ENCODE results near the gene METTL16. TPM values are rescaled to one million over a fixed set of nuclear protein-coding genes. Genes with fewer than 3 reads are reported as not detected.
A peak's percentile ranks its signal among the peaks of the same experiment; 100 is the strongest.

The METTL16 gene
- total RNA-seq, 2 experiments from 2014 or later = 25.7 to 27.0 TPM

DNA sequence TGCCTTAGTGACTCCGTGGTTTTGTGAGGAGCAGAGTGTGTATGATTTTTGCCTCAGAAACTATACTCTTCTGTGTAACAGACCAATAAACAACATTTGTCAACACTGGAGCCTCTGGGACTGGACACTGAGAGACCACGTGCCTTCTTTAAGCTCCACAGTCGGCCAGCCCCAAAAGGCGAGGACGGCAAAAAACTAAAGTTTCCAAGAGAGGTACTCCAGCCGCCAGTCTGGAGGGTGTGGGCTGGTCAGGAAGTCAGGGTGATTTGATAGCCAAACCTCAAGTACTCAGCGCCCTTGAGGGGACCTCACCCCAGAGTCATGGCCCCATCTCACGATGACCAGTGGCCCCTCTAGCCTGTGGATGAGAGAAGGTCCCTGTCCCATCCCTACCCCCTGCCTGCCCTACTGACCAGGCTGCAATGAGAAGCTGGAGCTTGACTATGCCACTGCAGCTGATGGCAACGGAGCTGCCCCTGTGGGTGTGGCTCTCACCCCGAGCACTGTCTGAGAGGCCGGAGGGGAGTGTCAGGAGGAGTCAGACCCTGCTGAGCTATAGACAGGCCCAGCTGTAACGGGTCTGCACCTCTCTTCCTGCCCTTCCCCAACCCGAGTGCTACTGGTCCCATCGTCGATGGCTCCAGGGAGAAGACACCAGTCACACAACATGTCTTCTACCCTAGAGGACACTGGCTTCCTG, 130.6 kb downstream of the METTL16 start:
- Mint-ChIP-seq H3K27ac (no peak overlapping the region), H3K4me1 (ENCODE audit: low read depth) (peaks cover 3% of the 10 kb centered on the region), H3K36me3 (ENCODE audit: low read depth) (peaks cover 7% of the 10 kb centered on the region), H3K9me3 (ENCODE audit: insufficient read depth) (no peaks in the 10 kb centered on the region), H3K4me3 (no peak overlapping the region), H3K27me3 (ENCODE audit: low read depth) (no peaks in the 10 kb centered on the region)
- no peak for DNase-seq
- CTCF ChIA-PET = interaction anchor here (1.5 to 10.0 kb wide), 5 partner anchors 12 to 456 kb away, joined by 4 to 479 read pairs (median 95); partner anchors contain the start of genes MNT and PAFAH1B1
- ATAC-seq = no peak
- POLR2A ChIA-PET = interaction anchor here (1.2 to 3.3 kb wide), 3 partner anchors 20 to 35 kb away, joined by 3 to 30 read pairs (median 21); partner anchors contain the start of gene MNT

DNA sequence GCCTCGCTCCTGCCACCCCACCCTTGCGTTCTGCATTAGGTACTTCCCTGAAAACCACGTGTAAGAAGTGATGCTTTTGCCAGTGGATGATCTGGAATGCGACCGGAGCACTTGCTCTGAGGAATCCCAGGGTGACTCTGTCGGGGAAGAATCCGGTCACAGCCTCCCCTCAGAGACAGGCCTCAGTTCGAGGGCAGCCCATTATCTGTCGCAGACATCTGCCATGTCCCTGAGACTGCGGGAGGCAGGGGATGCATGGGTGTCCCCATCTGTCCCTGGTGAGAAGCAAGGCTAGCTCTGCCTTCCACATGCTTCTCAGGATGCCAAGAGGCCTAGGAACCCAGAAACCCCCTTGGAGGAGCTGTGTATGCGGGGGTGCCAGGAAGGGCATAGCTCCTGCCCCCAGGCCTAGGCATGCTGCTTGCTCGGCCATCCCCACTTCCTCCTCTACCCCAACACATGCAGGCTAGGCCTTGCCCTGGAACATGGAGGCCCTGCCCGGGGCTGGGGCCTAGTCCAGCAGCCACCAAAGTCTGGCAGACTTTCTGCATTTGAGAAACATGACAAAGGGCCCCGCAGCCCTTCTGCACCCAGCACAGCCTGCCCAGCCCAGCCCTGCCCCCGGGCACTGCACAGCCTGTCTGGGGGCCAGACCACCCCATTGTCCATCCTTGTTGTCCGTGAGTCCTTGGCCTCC, 131.3 kb downstream of the METTL16 start:
- Mint-ChIP-seq H3K36me3 (ENCODE audit: low read depth) (peaks cover 7% of the 10 kb centered on the region), H3K27ac (no peak overlapping the region)

GRCh38 chr17:2379489-2380225, 132.0 kb downstream of the METTL16 start:
- Mint-ChIP-seq H3K36me3 (ENCODE audit: low read depth) (peaks cover 7% of the 10 kb centered on the region), H3K4me3 (no peak overlapping the region), H3K27ac (no peak overlapping the region), H3K9me3 (ENCODE audit: insufficient read depth) (no peaks in the 10 kb centered on the region), H3K27me3 (ENCODE audit: low read depth) (no peaks in the 10 kb centered on the region), H3K4me1 (ENCODE audit: low read depth) (peaks cover 3% of the 10 kb centered on the region)
- POLR2A ChIA-PET = no interaction called here
- DNase-seq = no peak
- ATAC-seq = no peak
- CTCF ChIA-PET = interaction anchor here (0.6 to 10.0 kb wide), 2 partner anchors 36 to 213 kb away, joined by 3 to 479 read pairs; no protein-coding TSS in a partner anchor

More for the DNA sequence above, 131.3 kb downstream of the METTL16 start:
- H3K27me3 Mint-ChIP-seq (ENCODE audit: low read depth) = no peaks in the 10 kb centered on the region
- no peak for ATAC-seq
- no peaks in the 10 kb centered on the region for H3K9me3 Mint-ChIP-seq (ENCODE audit: insufficient read depth)
- H3K4me1 Mint-ChIP-seq (ENCODE audit: low read depth) = peaks cover 3% of the 10 kb centered on the region
- H3K4me3 Mint-ChIP-seq = no peak overlapping the region
- ChIA-PET CTCF (interaction anchor here (0.6 to 10.0 kb wide), 4 partner anchors 12 to 212 kb away, joined by 3 to 479 read pairs (median 104); partner anchors contain the start of gene MNT), POLR2A (interaction anchor here (3.3 kb wide), 1 partner anchor 36 kb away, joined by 30 read pairs; no protein-coding TSS in a partner anchor)
- DNase-seq = no peak

GRCh38 chr17:2378905-2379304, 132.8 kb downstream of the METTL16 start:
- ChIA-PET POLR2A (no interaction called here), CTCF (interaction anchor here (10.0 kb wide), 1 partner anchor 36 kb away, joined by 479 read pairs; no protein-coding TSS in a partner anchor)
- peaks cover 7% of the 10 kb centered on the region for H3K36me3 Mint-ChIP-seq (ENCODE audit: low read depth)
- no peaks in the 10 kb centered on the region for H3K27me3 Mint-ChIP-seq (ENCODE audit: low read depth)
- H3K27ac Mint-ChIP-seq = no peak overlapping the region
- DNase-seq (no peak), ATAC-seq (no peak)
- H3K4me1 Mint-ChIP-seq (ENCODE audit: low read depth) = peaks cover 3% of the 10 kb centered on the region
- no peak overlapping the region for H3K4me3 Mint-ChIP-seq
- no peaks in the 10 kb centered on the region for H3K9me3 Mint-ChIP-seq (ENCODE audit: insufficient read depth)

DNA sequence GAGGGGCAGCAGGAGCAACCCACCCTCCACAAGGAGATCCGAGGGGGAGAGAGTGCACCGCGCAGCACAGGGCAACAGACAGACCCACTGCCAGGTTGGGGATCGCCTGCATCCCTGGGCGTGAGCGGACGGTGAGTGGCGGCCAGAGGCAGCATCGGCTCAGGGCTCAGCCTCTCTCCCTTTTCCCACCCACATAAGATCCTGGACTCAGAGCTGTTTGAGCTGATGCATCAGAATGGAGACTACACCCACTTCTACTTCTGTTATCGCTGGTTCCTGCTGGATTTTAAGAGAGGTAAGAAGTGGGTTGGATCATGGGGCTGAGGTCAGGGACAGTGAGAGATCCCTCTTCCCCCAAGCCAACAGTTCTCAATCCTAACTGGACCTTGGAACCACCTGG, 134.0 kb downstream of the METTL16 start:
- Mint-ChIP-seq H3K27me3 (ENCODE audit: low read depth) (no peaks in the 10 kb centered on the region), H3K9me3 (ENCODE audit: insufficient read depth) (no peaks in the 10 kb centered on the region), H3K27ac (no peak overlapping the region), H3K4me3 (no peak overlapping the region), H3K4me1 (ENCODE audit: low read depth) (no peaks in the 10 kb centered on the region), H3K36me3 (ENCODE audit: low read depth) (peaks cover 7% of the 10 kb centered on the region)
- no peak for DNase-seq
- ChIA-PET CTCF (interaction anchor here (1.5 to 10.0 kb wide), 2 partner anchors 25 to 38 kb away, joined by 3 to 479 read pairs; no protein-coding TSS in a partner anchor), POLR2A (no interaction called here)
- no peak for ATAC-seq

- Mint-ChIP-seq H3K36me3 (ENCODE audit: low read depth) (peaks cover 10% of the 10 kb centered on the region), H3K4me1 (ENCODE audit: low read depth) (no peaks in the 10 kb centered on the region), H3K27me3 (ENCODE audit: low read depth) (no peaks in the 10 kb centered on the region), H3K4me3 (no peak overlapping the region), H3K9me3 (ENCODE audit: insufficient read depth) (no peaks in the 10 kb centered on the region), H3K27ac (no peak overlapping the region)
- POLR2A ChIA-PET = no interaction called here
- no peak for ATAC-seq
- CTCF ChIA-PET = interaction anchor here (4.0 kb wide), 1 partner anchor 40 kb away, joined by 14 read pairs; no protein-coding TSS in a partner anchor
- DNase-seq = no peak
Observed at GRCh38 chr17:2376107-2376506, 135.6 kb downstream of the METTL16 start.

DNA sequence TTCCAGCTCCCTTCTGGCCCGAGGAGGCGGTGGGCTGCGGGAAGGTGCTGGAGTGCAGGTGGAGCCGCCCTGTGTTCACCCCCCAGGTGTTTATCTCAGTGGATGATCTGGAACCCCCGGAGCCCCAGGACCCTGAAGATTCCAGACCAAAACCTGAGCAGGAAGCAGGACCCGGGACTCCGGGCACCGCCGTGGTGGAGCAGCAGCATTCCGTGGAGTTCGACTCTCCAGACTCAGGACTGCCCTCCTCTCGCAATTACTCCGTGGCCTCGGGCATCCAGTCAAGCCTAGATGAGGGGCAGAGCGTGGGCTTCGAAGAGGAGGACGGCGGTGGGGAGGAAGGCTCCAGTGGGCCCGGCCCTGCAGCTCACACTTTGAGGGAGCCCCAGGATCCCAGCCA, 136.3 kb downstream of the METTL16 start:
- CTCF ChIA-PET = interaction anchor here (4.0 kb wide), 1 partner anchor 41 kb away, joined by 14 read pairs; no protein-coding TSS in a partner anchor
- POLR2A ChIA-PET = no interaction called here
- no peaks in the 10 kb centered on the region for H3K4me1 Mint-ChIP-seq (ENCODE audit: low read depth)
- DNase-seq (no peak), ATAC-seq (no peak)
- H3K27ac Mint-ChIP-seq = no peak overlapping the region
- no peaks in the 10 kb centered on the region for H3K27me3 Mint-ChIP-seq (ENCODE audit: low read depth)
- no peaks in the 10 kb centered on the region for H3K9me3 Mint-ChIP-seq (ENCODE audit: insufficient read depth)
- no peak overlapping the region for H3K4me3 Mint-ChIP-seq
- H3K36me3 Mint-ChIP-seq (ENCODE audit: low read depth) = peaks cover 8% of the 10 kb centered on the region

DNA sequence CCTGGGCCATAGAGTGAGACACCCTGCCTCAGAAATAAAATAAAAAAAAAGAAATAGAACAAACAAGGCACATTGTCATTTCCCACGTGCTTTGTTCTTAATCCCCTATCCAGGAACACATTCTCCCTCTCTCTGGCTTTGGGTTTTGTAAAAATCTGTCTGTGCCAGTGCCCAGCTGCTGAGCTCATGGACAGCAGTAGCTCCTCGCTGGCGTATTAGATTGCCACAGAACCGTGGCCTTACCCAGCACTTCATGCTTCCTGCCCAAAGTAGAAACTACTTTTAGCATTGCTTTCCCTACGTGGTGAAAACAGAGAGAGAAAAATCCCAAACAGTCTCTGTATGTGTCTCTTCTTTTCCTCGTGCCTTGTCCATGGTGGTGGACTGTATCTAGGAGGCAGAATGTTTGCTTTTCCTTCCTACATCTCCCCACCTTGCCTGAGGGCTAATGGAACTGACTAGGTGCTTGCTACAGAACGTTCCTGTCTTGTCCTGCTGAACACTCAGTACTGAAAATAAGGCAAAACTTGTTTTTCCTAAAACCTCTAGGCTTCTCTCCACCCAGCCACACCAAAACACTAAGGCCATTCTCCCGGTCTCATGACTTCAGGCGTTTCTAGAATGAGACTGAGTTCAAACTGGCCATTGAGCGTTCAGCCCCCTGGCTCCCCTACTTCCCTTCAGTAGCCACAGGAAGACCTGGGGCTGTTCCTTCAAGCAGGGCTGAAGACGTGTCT, 137.0 kb downstream of the METTL16 start:
- ATAC-seq (no peak), DNase-seq (no peak)
- ChIA-PET POLR2A (no interaction called here), CTCF (interaction anchor here (4.0 kb wide), 1 partner anchor 41 kb away, joined by 14 read pairs; no protein-coding TSS in a partner anchor)
- H3K27ac Mint-ChIP-seq = peak overlapping the region; percentile 73
- H3K36me3 Mint-ChIP-seq (ENCODE audit: low read depth) = peaks cover 8% of the 10 kb centered on the region
- H3K9me3 Mint-ChIP-seq (ENCODE audit: insufficient read depth) = no peaks in the 10 kb centered on the region
- no peaks in the 10 kb centered on the region for H3K4me1 Mint-ChIP-seq (ENCODE audit: low read depth)
- H3K27me3 Mint-ChIP-seq (ENCODE audit: low read depth) = no peaks in the 10 kb centered on the region
- H3K4me3 Mint-ChIP-seq = no peak overlapping the region

- Mint-ChIP-seq H3K36me3 (ENCODE audit: low read depth) (peaks cover 8% of the 10 kb centered on the region), H3K9me3 (ENCODE audit: insufficient read depth) (no peaks in the 10 kb centered on the region), H3K27me3 (ENCODE audit: low read depth) (no peaks in the 10 kb centered on the region), H3K4me1 (ENCODE audit: low read depth) (no peaks in the 10 kb centered on the region), H3K4me3 (no peak overlapping the region), H3K27ac (no peak overlapping the region)
- POLR2A ChIA-PET = no interaction called here
- DNase-seq (no peak), ATAC-seq (no peak)
- CTCF ChIA-PET = interaction anchor here (1.2 to 4.0 kb wide), 3 partner anchors 9 to 43 kb away, joined by 4 to 14 read pairs (median 5); no protein-coding TSS in a partner anchor
Observed at GRCh38 chr17:2373179-2373578, 138.5 kb downstream of the METTL16 start.

DNA sequence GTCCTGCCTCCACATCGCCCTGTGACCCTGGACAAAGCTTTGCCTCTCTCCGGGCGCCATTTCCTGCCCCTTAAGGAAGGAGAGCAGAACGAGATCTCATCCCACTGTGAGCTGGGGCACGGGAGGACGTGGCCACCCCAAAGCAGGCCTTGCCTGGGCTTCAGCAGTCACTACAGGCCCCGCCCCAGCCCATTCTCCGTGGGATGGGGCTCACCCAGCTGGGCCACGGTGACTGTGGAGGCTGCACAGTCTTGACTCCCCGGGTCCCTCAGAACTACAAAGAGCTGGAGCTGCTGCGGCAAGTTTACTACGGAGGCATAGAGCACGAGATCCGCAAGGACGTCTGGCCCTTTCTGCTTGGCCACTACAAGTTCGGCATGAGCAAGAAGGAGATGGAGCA, 139.0 kb downstream of the METTL16 start:
- no peaks in the 10 kb centered on the region for H3K27me3 Mint-ChIP-seq (ENCODE audit: low read depth)
- no peak overlapping the region for H3K27ac Mint-ChIP-seq
- ATAC-seq = no peak
- DNase-seq = no peak
- ChIA-PET CTCF (interaction anchor here (1.2 to 4.0 kb wide), 3 partner anchors 10 to 43 kb away, joined by 4 to 14 read pairs (median 5); no protein-coding TSS in a partner anchor), POLR2A (no interaction called here)
- H3K4me1 Mint-ChIP-seq (ENCODE audit: low read depth) = no peaks in the 10 kb centered on the region
- H3K9me3 Mint-ChIP-seq (ENCODE audit: insufficient read depth) = no peaks in the 10 kb centered on the region
- peaks cover 11% of the 10 kb centered on the region for H3K36me3 Mint-ChIP-seq (ENCODE audit: low read depth)
- H3K4me3 Mint-ChIP-seq = no peak overlapping the region

DNA sequence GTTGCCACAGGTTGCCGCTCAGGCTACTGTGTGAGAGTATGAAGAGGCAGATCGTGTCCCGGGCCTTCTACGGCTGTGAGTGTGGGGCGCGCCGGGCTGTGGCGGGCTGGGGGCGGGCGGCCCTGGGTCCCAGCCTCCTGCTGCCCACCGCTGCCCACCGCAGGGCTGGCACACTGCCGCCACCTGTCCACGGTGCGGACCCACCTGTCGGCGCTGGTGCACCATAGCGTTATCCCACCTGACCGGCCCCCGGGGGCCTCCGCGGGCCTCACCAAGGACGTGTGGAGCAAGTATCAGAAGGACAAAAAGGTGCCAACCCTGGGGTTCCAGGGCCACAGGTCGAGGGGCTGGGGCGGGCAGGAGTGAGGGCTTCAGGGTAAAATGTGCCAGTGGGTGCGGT, 139.5 kb downstream of the METTL16 start:
- Mint-ChIP-seq H3K27ac (no peak overlapping the region), H3K9me3 (ENCODE audit: insufficient read depth) (no peaks in the 10 kb centered on the region), H3K36me3 (ENCODE audit: low read depth) (peaks cover 11% of the 10 kb centered on the region), H3K4me3 (no peak overlapping the region), H3K27me3 (ENCODE audit: low read depth) (no peaks in the 10 kb centered on the region), H3K4me1 (ENCODE audit: low read depth) (no peaks in the 10 kb centered on the region)
- no peak for DNase-seq
- ChIA-PET CTCF (interaction anchor here (4.3 kb wide), 1 partner anchor 11 kb away, joined by 27 read pairs; no protein-coding TSS in a partner anchor), POLR2A (no interaction called here)
- ATAC-seq = no peak
